Anterior cingulate cortex (tissue), 58 donors: Measurements from ENCODE around the gene OPCML.

Experiments used
- DNase-seq, 58 donors: peaks; one replicate each; lab custom pipeline; 2025; lab: John Stamatoyannopoulos, UW

OPCML gene

DNA sequence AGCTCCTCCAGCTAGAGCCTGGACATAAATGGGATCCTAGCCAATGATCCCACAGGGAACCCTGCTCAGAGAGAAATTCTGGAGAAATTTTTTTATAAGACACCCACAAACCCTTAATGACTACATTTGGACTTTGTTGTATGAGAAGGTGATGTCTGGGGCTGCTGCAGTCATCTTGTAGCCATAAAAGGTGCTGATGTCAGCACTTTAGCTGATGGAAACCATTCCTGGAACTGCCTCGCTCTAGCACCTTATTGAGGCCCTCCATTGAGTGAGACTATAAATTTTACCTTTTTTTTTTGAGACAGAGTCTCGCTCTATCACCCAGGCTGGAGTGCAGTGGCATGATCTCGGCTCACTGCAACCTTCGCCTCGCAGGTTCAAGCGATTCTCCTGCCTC is 610.7 kb downstream of the OPCML start:
- DNase-seq: no peak

DNA sequence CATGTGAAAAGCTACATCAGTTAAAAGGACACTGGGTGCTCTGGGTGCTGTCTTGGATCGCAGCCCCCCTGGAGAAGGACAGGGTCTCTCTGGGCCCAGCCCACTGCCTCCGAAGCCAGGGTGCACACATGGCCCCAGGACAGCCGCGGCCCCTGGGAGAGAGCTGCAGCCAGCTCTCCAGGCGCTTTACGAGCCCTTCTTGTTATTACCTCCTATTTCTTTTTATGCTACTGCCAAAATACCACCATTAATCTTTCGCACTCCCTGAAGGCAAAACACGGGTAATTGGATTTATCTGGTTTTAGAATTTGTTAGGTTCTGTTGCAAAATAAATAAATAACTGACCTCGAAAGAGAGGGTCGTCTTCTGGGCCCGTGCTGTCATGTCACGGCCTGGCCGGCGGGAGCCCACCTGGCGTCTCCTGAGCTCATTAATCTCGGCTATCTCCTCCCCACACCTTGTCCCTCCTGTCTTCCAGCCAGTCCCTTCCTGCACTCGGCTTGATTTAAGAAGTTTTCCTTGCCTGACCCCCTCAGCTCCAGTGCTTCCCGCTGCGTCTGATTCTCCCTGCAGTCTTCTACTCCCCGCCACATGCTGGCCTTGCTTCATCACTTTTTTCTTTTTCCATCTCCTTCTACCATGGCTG is 611.7 kb downstream of the OPCML start:
- DNase-seq: no peak

DNA sequence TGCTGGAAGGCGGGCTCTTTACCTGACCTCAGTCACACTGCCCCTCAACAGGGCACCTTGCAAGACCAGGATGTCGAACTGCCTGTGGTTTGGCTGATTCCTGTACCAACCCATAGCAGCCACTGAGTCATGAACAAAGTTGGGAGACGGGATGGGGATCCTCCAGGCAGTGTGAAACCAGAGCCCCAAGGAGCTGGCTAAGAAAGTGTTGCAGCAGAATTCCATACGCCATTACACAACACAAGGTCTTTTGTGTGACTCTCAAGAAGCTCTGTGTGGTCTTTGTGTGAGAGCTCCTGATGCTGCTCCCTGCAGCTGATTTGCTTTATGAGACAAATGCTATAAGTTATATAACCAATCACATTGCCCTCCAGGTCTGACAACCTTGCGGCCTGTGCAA is 617.7 kb downstream of the OPCML start:
- DNase-seq: no peak

DNA sequence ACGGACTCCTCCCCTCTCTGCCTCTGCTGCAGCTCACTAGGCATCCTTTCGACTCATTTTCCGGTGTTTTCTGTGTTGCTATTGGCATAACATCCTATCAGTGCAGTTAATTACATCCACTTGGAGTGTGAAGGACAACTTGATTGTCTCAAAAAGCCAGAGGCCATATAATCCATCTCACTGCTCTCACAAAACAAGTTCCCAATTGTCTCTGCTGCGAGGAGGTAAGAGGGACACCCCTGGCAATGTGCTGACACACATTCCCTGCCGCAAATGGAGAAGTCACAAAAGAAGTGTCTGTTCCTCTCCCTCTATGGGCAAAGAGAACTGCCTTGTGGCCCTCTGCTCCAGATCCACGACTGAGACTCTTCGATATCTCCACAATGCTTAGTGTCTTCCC is 618.4 kb downstream of the OPCML start:
- no peak for DNase-seq

DNA sequence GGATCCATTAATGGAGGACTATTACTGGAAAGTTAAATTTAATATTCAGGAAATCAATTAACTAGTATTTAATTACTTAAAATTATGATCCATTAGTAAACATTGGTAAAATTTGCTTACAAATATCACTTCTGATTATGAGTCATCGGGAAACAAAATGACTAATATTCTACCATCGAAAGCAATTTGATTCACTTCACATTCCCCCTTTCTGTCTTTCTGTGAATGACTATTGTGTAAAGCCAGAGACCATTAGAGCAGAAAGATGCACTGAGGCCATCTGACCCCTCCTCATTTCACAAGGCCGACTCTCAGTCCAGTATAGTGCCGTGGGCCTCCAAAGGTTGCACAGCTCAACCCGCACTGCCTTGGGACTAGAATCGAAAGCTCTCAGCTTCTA is 619.0 kb downstream of the OPCML start:
- no peak for DNase-seq

DNA sequence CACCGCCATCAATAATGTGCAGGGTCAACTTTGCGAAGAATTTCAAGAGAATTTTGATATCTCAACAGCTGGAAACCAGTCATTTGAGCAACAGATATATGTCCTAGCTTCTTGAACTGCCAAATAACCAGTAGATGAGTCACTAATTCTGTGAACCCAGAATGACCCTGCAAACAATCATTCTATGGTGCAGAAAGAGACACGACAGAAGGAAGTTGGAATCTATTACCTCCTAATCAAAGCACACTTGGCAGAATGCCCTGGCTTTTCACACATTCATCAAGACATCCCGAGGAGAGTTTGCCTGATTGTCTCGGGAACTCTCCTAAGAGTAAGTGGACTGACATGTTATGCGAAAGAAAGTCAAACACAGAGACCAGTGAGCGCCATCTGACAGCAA is 621.1 kb downstream of the OPCML start:
- DNase-seq: no peak

DNA sequence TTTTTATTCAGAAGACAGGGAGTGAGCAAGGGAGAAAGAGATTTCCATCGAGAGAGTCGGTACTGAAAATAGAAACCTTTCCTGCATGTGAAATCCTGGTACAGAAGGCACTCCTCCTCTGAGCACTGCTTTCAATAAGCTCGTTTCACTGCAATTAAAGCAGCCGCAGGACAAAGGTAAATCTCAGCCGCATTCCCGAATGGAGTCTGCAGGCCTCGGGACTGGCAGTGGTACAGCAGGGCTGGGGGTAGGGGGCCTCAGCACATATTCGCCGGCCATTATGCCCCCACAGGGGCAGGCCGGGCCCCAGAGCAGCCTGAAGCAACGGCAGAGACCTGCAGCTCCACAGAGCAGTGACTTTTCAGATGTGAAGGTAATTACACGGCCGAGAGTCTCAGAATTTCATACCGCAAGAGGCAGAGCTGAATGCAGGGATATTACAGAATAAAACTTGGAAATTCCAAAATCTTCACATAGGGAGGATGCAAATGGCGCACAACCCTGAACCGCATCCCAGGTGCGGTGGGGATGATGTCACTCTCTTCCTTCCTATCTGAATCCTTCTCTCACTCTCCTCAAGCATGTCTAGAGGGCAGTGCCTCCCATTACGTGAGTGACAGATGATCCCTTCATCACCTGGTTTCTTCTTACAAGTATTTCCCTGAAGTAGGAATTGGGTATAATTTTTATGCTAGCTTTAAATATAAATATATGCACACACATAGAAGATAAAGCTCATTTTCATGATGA is 622.1 kb downstream of the OPCML start:
- DNase-seq: peak in 7 of 58 donors; percentile 7 to 37 (median 27)

DNA sequence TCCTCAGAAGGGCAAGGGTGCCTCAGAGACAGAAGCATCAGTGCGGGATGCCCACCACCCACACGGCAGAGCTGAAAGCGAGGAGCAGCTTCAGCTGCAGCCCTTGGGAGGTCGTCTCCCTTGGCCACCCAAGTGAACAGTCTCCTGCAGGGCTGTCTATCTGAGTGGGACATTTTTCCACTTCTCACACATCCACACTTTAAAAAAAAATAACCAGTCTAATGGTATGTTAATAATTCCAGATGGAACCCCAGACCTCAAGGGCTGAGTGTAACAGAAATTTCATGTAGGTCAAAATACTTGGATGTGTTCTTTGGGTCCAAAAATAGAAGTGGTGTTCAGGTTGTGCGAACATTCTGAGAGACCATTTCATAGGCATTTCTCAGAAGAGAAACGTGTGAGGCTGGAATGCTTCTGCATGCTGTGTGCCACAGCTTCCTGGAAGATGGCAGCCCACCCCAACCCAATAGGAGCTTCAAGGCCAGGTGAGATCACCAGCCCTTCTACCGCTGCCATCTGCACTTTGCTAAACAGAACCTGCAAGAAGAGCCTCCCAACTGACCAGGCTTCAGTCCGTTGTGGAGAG is 623.2 kb downstream of the OPCML start:
- DNase-seq: no peak

DNA sequence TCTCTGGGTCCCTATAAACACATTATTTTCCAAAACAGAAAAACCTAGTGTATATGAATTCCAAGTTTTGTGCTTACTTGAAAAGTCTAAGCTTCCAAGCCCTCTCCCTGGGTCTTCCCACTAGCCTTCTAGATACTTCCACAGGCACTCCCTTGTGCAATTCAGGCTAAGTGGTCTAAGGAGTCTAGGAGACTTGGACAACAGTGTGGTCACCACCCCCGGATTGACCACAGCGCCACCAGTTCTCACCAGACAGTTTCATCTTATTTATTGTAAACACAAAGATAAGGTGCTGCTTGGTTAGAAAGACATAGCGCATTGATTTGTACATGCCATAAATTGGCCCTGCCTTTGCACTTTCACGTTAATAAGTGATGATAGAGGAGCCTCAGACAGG is 623.9 kb downstream of the OPCML start:
- no peak for DNase-seq

DNA sequence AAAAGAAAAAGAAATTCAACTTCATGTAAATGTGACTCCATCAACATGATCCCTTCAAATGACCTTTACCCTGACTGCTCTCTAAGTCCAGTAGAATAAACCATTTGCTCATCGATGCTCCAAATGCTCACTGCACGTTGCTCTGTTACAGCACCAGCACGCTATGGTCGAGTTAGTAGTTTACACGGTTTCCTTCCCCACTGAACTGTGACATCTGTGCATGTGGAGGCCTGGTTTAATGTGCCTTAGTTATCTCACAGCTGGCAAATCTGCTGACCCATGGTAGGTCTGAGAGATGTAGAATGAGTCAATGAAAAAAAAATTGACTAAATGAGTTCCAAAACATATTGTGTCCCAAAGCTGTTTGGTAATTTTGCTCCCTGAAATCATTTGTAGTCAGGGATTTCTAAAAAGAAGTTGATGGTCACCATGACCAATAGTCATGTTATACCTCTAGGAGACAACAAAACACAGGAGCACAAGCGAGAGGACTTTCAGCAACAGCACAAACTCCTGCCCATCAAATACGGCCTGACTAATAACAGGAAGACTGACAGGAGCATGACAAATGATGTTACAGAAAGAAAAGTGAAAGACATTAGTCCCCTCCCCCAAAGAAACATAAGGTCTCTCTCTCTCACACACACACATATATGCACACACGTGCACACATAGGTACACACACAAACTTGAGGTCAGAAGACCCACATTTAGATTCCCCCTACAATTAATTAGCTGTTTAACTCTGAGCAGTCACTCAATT is 624.5 kb downstream of the OPCML start:
- no peak for DNase-seq

DNA sequence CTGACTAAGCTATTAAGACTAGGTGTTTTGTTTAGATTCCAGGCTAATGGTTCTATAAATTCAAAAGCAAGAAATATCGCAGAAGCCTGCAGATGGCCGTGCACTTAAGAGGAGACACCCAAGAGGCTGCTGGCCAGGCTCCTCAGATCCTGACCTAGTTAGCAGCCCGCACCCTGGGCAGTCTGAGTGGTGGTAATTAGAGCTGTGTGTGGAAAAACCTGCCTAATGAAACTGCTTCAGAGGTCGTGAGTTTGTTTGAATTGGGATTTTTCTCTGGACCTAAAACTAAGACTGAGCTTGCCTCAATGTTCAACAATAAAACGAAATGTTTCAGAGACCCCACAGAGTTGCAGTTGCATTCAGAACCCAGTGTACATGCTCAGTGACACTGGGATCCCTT is 627.7 kb downstream of the OPCML start:
- peak in 7 of 58 donors; percentile 6 to 42 (median 10) for DNase-seq

DNA sequence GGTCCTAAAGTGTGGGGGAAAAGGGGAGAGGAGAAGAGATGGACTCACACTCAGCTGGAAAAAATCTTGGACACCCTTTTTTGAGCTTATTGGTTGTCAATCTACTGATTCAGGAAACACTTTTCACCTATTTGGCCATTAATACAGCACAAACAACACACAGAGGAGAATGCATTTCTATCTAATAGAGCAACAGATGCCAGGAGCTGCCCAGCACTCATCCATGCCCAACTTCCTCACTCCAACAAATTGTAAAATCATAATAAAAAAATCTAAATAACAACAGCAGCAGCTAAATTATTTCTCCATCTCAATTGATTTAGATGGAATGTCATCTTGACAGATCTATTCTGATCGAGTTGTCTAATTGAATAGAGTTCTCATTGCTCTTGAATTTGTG is 628.2 kb downstream of the OPCML start:
- DNase-seq: no peak

DNA sequence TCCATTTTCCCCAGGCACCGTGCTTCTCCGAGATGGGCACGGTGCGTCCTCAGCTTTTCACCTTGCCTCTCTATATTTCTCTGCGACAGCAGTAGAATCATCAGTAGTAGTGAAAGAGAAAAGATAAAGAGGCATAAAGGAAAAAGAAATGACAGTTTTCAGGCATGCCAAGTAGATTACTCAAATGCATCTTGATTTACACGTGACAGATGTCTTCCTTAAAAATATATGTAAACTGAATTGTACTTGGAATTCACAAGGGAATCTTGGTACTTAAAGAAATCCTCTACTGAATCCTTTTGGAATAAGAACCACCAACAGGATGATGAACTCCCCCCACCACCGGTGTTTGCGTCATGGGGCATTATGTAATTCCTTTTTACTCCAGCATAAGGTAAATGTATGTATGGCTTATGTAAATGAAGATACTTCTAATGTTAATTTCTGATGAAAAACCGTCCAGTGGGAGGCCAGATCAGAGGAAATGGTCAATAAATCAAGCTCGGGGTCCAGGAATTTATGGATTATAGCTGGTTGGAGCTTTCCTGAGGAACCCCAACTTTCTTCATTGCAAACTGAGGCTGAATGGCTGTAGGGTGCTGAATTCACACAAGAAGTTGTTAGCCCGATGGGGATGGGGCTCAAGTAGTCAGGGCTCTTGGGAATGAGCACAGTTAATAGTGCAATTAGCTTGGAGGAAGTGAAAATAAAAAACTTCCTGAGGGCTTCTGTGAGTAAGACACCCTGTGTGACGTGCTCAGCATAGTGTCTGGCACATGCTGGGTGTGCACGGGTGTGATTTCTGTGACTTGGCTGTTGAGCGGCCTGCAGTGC is 630.4 kb downstream of the OPCML start:
- DNase-seq: no peak

DNA sequence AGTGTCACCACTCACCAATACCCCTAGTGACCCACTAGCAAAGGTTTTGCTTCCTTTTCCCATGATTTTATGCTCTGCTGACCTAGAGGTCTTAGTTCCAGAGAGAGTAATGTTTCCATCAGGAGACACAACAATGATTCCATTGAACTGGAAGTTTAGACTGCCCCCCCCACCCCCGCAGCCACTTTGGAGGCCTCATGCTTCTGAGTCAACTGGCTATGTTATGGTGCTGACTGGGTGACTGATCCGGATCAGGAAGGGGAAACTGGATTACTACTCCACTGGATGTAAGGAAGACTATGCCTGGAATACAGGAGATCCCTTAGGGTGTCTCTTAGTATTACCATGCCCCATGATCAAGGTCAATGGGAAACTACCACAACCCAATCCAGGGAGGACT is 633.6 kb downstream of the OPCML start:
- no peak for DNase-seq

DNA sequence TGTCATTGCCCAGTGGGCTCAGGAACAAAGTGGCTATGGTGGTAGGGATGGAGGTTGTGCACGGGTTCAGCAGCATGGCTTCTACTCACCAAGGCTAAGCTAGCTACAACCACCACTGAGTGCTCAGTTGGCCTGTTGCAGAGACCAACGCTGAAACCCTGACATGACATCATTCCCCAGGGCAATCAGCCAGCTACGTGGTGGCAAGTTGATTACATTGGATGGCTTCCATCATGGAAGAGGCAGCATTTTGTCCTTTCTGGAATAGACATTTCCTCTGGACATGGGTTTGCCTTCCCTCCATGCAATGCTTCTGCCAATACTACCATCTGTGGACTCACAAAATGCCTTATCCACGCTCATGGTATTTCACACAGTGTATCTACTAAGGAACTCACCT is 634.3 kb downstream of the OPCML start:
- DNase-seq: no peak

DNA sequence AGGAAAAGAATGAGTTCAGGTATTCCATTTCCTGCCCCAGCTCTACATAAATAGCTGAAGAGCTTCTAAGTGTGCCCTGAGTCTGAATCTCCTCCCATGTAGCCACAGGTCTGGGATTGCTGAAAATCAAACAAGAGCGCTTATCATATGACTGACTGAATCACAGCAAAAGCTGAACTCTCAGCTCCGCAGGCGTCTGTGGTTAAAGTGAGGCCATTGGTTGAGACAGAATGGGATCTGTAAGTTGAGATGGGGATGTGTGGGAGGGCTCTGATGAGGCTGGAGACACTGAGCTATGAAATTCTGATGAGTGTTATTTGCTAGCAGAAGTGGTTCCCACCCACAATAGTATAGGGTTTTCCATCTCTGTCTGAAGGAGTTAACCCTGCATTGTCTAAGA is 637.0 kb downstream of the OPCML start:
- peak in 1 of 58 donors; percentile 11 for DNase-seq

DNA sequence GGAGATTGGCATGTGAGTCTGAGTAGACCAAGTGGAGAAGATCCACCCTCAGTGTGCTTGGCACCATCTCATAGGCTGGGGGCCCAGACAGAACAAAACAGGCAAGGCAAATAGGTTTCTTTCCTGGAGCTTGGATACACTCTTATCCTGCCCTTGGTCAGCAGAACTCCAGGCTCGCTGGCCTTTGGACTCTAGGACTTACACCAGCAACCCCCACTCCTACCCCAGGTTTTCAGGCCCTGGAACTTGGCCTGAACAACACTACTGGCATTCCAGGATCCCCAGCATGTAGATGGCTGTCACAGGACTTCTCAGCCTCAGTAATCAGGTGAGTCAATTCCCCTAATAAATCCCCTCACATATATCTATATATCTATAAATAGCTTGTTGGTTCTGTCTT is 637.7 kb downstream of the OPCML start:
- no peak for DNase-seq

DNA sequence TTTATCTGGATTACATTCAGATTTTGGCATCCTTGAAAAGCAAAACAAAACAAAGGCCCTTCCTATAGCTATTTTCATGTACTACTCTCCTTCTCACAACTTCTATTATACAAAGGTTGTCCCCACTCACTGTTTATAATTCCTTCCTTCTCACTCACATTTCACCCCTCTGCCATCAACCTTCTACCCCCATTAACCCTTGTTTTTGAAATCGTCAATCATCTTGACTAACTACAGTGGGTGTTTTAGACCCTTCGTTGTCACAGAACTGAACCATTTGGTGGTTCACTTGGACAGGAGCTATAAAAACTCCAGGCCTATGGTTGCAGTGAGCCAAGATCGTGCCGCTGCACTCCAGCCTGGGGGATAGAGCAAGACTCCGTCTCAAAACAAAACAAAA is 639.4 kb downstream of the OPCML start:
- no peak for DNase-seq

DNA sequence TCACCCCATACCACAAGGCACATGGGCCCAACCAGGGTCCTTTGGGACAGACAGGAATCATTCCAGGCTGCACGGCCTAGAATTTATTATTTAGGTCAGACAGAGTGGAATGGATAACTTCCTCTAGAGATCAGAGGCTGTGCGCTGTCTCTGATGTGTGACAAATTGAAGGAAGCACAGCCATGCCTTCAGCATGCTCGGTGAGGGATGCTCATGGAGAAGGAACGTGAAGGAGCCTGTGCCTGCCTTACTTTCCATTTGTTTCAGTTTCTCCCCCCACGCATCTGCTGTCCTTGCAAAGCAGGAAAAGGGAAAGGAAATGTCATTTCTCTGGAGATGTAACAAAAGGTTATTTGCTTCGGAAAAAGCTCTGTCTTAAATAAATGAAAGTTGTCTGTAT is 644.1 kb downstream of the OPCML start:
- DNase-seq: no peak

DNA sequence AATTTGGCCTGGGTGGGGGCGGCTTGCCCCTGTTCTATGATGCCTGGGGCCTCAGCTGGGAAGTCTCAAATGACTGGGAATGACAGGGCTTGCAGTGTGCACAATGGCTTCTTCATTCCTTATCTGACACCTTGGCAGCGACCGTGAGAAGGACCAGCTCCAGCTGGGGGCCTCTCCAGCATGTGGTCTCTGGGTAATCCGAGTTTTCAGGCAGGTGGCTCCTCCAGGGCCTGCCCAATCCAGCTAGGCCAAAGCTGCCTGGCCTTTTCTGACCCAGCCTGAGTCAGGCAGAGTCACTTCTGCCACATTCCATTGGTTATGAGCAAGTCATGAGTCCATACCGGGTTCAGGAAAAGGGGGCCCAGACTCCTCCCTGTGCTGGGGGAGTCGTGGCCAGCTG is 646.0 kb downstream of the OPCML start:
- DNase-seq: no peak
